OCI-LY7 (cell line): ENCODE data around the gene GMPPA. TPM values are rescaled to one million over a fixed set of nuclear protein-coding genes. Genes with fewer than 3 reads are reported as not detected.

Experiments used
- BruUV-seq: library from RNA; stranded (reverse); fragments of 400-500 nt; replicated peaks from 2 replicates; lab custom pipeline; 2021; lab: Mats Ljungman, UMichigan
- CTCF ChIA-PET: fragments of 300-600 bp; sonication (Branson Sonifier 250); formaldehyde crosslinking; loops from one replicate; lab custom pipeline; 2022; ENCODE audit warnings: antibody characterized with exemption; ENCODE audit not compliant: unreplicated experiment; lab: Charles Lee
- POLR2A ChIA-PET: fragments of 300-600 bp; sonication (Branson Sonifier 250); formaldehyde crosslinking; loops from one replicate; lab custom pipeline; 2022; ENCODE audit warnings: antibody characterized with exemption; lab: Charles Lee
- DNase-seq: peaks from one replicate; pipeline ENCODE4 v3.0.0-alpha.2; 2015; ENCODE audit warnings: low spot score
- H2AFZ ChIP-seq: fragments of 200-600 bp; sonication (generic), shearing (Covaris generic); 2 replicates; pipeline ENCODE4 v1.6.1; 2014; ENCODE audit warnings: mild to moderate bottlenecking, antibody characterized with exemption, low read length, moderate library complexity
- H3K27ac ChIP-seq: fragments of 200-600 bp; sonication (generic); 2 replicates; pipeline ENCODE4 v1.5.1; 2014; ENCODE audit warnings: mixed run types, low read depth, mild to moderate bottlenecking, moderate library complexity, low read length, inconsistent platforms; ENCODE audit not compliant: poor library complexity, severe bottlenecking
- H3K36me3 ChIP-seq: fragments of 200-600 bp; sonication (generic); 2 replicates; pipeline ENCODE4 v1.6.1; 2014; ENCODE audit warnings: mild to moderate bottlenecking, antibody characterized with exemption, low read length, moderate library complexity, mixed read lengths; ENCODE audit not compliant: insufficient read depth
- H3K4me1 ChIP-seq: fragments of 200-600 bp; sonication (generic); 2 replicates; pipeline ENCODE4 v1.5.1; 2014; ENCODE audit warnings: mild to moderate bottlenecking, low read length; ENCODE audit not compliant: insufficient read depth, poor library complexity, severe bottlenecking
- H3K4me2 ChIP-seq: fragments of 200-600 bp; sonication (generic); 2 replicates; pipeline ENCODE4 v1.6.1; 2014; ENCODE audit warnings: mild to moderate bottlenecking, low read length
- H3K4me3 ChIP-seq: fragments of 200-600 bp; sonication (generic); 2 replicates; pipeline ENCODE4 v1.5.1; 2014; ENCODE audit warnings: mild to moderate bottlenecking, low read depth, low read length; ENCODE audit not compliant: poor library complexity, severe bottlenecking
- H3K79me2 ChIP-seq: fragments of 200-600 bp; sonication (generic); 2 replicates; pipeline ENCODE4 v1.6.1; 2016; ENCODE audit warnings: low read depth, mild to moderate bottlenecking, low read length, moderate library complexity, mixed read lengths; ENCODE audit not compliant: insufficient read depth
- H3K9me2 ChIP-seq: fragments of 200-600 bp; sonication (generic); 2 replicates; pipeline ENCODE4 v1.6.1; 2016; ENCODE audit warnings: mild to moderate bottlenecking, low read length, mixed read lengths; ENCODE audit not compliant: insufficient read depth
- H3K9me3 ChIP-seq: fragments of 200-600 bp; sonication (generic); 2 replicates; pipeline ENCODE4 v1.6.1; 2014; ENCODE audit warnings: mild to moderate bottlenecking, mixed run types, low read length, mixed read lengths
- H4K20me1 ChIP-seq: fragments of 200-600 bp; sonication (generic); 2 replicates; pipeline ENCODE4 v1.6.1; 2014; ENCODE audit warnings: mild to moderate bottlenecking, antibody characterized with exemption, low read length, moderate library complexity, mixed read lengths; ENCODE audit not compliant: insufficient read depth
- CTCF ChIP-seq: fragments of 200-600 bp; sonication (generic); conservative IDR thresholded peaks from 2 replicates; pipeline ENCODE4 v1.5.1; 2014; ENCODE audit warnings: mild to moderate bottlenecking, antibody characterized with exemption, low read length, moderate library complexity, mixed read lengths
- EZH2phosphoT487 ChIP-seq: fragments of 200-600 bp; sonication (generic); IDR thresholded peaks from 2 replicates; pipeline ENCODE4 v1.6.1; 2018; ENCODE audit warnings: low read depth, borderline replicate concordance, mild to moderate bottlenecking, mixed run types, antibody characterized with exemption, low read length, moderate library complexity, mixed read lengths
- intact Hi-C: fragments of 100-400 bp; cut with micrococcal nuclease; formaldehyde crosslinking; loops from one replicate; pipeline ENCODE4 v1.10.0; 2022; ENCODE audit not compliant: unreplicated experiment
- total RNA-seq, 2 experiments: library from RNA; depleted of rRNA in 1 of 2; stranded (reverse); fragments of >200 nt in 1 of 2; shearing (Covaris generic) in 1 of 2; gene quantifications; 2 replicates each; pipeline ENCODE4 v1.2.3, GENCODE V29; 2014 to 2022

The GMPPA gene
- total RNA-seq, 2 experiments from 2014 or later: 28.4 to 46.4 TPM

GRCh38 chr2:219493086-219493485 lies 5.6 kb upstream of the GMPPA start:
- BruUV-seq: no TSS peak
- no peaks in the 10 kb centered on the region for H3K9me3 ChIP-seq
- intact Hi-C loops: no loop called here
- H4K20me1 ChIP-seq: no peaks in the 10 kb centered on the region
- no peaks in the 10 kb centered on the region for H3K79me2 ChIP-seq
- no peak for DNase-seq
- H3K27ac ChIP-seq: no peak overlapping the region
- peaks cover 11% of the 10 kb centered on the region for H3K4me1 ChIP-seq
- TF ChIP-seq CTCF (no peak), EZH2phosphoT487 (no peak)
- POLR2A ChIA-PET: no interaction called here
- H2AFZ ChIP-seq: no peak overlapping the region
- H3K36me3 ChIP-seq: no peaks in the 10 kb centered on the region
- no peak overlapping the region for H3K4me2 ChIP-seq
- CTCF ChIA-PET: no interaction called here
- no peaks in the 10 kb centered on the region for H3K9me2 ChIP-seq
- H3K4me3 ChIP-seq: no peak overlapping the region

DNA sequence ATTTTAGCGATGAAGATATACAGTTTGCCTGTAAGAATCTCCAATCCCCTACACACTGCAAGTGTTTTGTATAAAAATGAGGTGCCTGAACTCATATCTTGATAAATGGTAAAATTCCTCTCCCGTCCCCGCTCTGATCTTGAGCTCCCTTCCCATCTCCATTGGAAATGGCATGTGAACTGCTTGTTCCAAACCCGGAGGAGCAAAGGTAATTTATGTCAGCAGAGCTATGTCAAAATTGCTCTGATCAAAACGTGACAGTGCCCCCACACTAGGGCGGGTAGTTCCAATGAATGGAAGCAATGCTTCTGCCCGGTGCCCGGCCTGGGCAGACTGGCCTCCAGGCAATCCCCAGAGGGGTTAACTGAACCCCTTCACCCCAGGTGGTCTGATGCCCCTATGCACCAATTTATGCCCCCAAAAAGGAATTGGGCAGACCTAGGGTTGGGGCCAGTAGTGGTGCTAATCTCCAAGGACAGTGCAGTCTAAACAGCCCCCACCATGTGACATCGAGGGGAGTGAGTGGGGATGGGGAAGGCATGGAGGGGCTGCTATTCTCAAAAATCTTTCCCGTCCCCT lies 3.6 kb upstream of the GMPPA start:
- Histone ChIP-seq H3K36me3 (no peaks in the 10 kb centered on the region), H3K9me3 (no peaks in the 10 kb centered on the region), H3K4me2 (no peak overlapping the region), H3K4me3 (no peak overlapping the region), H3K9me2 (no peaks in the 10 kb centered on the region), H3K79me2 (no peaks in the 10 kb centered on the region), H2AFZ (no peak overlapping the region; the same call in 1 of the 2 replicates), H3K4me1 (peaks cover 20% of the 10 kb centered on the region), H3K27ac (no peak overlapping the region), H4K20me1 (no peaks in the 10 kb centered on the region)
- no TSS peak for BruUV-seq
- DNase-seq: no peak
- intact Hi-C loops: loop anchor here (1.0 kb wide), 2 partner anchors 35 to 48 kb away; partner anchors contain the start of gene CHPF
- TF ChIP-seq EZH2phosphoT487: no peak
- no peak for TF ChIP-seq CTCF
- CTCF ChIA-PET: interaction anchor here (0.8 to 1.3 kb wide), 5 partner anchors 9 to 107 kb away, joined by 3 to 23 read pairs (median 4); partner anchors contain the start of gene DNPEP
- POLR2A ChIA-PET: no interaction called here

DNA sequence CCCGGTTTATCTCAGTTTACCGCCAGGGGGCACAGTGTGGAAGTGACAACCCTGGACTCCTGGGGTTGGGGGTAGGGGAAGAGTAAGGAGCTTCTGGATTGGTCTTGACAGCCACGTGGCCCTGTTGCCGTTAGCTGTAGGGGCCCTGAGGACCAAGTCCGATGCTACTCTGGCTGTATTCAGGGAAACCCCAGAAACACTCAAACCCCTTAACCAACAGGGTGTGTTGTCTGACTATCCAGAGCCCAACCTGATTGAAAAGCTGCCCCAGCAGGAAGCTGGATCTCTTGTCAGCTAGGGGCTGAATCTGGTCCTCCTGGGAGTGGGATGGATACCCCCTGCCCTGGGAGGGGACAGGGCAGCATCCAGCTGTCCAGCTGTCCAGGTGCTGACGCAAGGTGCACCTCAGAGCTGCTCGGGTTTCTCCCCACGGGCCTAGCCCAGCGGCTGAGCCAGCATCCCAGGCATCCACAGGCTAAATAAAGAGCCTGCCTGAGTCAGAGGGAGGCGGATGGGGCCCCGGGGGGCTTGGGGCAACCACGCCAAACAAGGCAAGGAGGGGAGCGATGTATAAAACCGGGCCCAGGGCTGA lies 3.1 kb upstream of the GMPPA start:
- H3K9me2 ChIP-seq: no peaks in the 10 kb centered on the region
- BruUV-seq: no TSS peak
- peak; percentile 83 for DNase-seq
- peak overlapping the region; percentile 67 for H2AFZ ChIP-seq
- TF ChIP-seq CTCF (peak; percentile 83), EZH2phosphoT487 (no peak)
- CTCF ChIA-PET: interaction anchor here (0.7 to 1.3 kb wide), 6 partner anchors 9 to 108 kb away, joined by 3 to 23 read pairs (median 4); partner anchors contain the start of gene DNPEP
- intact Hi-C loops: loop anchor here (1.0 kb wide), 2 partner anchors 35 to 48 kb away; partner anchors contain the start of gene CHPF
- H3K4me3 ChIP-seq: no peak overlapping the region
- no peaks in the 10 kb centered on the region for H4K20me1 ChIP-seq
- H3K4me1 ChIP-seq: peaks cover 23% of the 10 kb centered on the region
- no peaks in the 10 kb centered on the region for H3K9me3 ChIP-seq
- POLR2A ChIA-PET: interaction anchor here (0.6 kb wide), 1 partner anchor 42 kb away, joined by 3 read pairs; no protein-coding TSS in a partner anchor
- peak overlapping the region; percentile 30 for H3K4me2 ChIP-seq
- H3K36me3 ChIP-seq: no peaks in the 10 kb centered on the region
- no peak overlapping the region for H3K27ac ChIP-seq
- H3K79me2 ChIP-seq: no peaks in the 10 kb centered on the region
